PC-9 (cell line): ENCODE measurements around the gene AKR1C4.

Experiments used
- EZH2 ChIP-seq: fragments of 200-600 bp; sonication (generic); IDR thresholded peaks from 2 replicates; pipeline ENCODE4 v1.8.0; 2017; ENCODE audit warnings: antibody characterized with exemption, low read depth
- TF ChIP-seq, protein P1 (sequence below): fragments of 200-600 bp; sonication (generic); conservative IDR thresholded peaks from 2 replicates; pipeline ENCODE4 v1.6.1; 2017; ENCODE audit warnings: mixed run types, antibody characterized with exemption, mild to moderate bottlenecking, moderate library complexity

- TF ChIP-seq, protein P1, sequence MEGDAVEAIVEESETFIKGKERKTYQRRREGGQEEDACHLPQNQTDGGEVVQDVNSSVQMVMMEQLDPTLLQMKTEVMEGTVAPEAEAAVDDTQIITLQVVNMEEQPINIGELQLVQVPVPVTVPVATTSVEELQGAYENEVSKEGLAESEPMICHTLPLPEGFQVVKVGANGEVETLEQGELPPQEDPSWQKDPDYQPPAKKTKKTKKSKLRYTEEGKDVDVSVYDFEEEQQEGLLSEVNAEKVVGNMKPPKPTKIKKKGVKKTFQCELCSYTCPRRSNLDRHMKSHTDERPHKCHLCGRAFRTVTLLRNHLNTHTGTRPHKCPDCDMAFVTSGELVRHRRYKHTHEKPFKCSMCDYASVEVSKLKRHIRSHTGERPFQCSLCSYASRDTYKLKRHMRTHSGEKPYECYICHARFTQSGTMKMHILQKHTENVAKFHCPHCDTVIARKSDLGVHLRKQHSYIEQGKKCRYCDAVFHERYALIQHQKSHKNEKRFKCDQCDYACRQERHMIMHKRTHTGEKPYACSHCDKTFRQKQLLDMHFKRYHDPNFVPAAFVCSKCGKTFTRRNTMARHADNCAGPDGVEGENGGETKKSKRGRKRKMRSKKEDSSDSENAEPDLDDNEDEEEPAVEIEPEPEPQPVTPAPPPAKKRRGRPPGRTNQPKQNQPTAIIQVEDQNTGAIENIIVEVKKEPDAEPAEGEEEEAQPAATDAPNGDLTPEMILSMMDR, result no peak
- TF ChIP-seq EZH2, result no peak
Observed at GRCh38 chr10:5199398-5199797, 2.8 kb downstream of the AKR1C4 start.
